GM19463 (cell line): ENCODE measurements around the gene DLGAP1.
A peak's percentile ranks its signal among the peaks of the same experiment; 100 is the strongest.

Source experiments
- ATAC-seq: cut with Tn5 transposase; IDR thresholded peaks from one replicate; pipeline ENCODE4 v1.9.1; 2021; ENCODE audit warnings: mild to moderate bottlenecking, moderate library complexity; ENCODE audit not compliant: unreplicated experiment

The DLGAP1 gene

GRCh38 chr18:3529077-3529476, 926.0 kb downstream of the DLGAP1 start:
- no peak for ATAC-seq

GRCh38 chr18:3528231-3528630, 926.9 kb downstream of the DLGAP1 start:
- no peak for ATAC-seq

- peak; percentile 71 for ATAC-seq
These were observed 928.4 kb downstream of the DLGAP1 start for GRCh38 chr18:3526421-3527354.

GRCh38 chr18:3525870-3526420, 929.2 kb downstream of the DLGAP1 start:
- ATAC-seq: peak; percentile 53

GRCh38 chr18:3524706-3525105, 930.4 kb downstream of the DLGAP1 start:
- no peak for ATAC-seq

- no peak for ATAC-seq
These were observed 934.6 kb downstream of the DLGAP1 start for GRCh38 chr18:3520230-3521085.

GRCh38 chr18:3514312-3515216, 940.5 kb downstream of the DLGAP1 start:
- ATAC-seq: no peak

GRCh38 chr18:3513481-3513880, 941.6 kb downstream of the DLGAP1 start:
- peak; percentile 77 for ATAC-seq

GRCh38 chr18:3511980-3512379, 943.1 kb downstream of the DLGAP1 start:
- no peak for ATAC-seq

- ATAC-seq: no peak
These were observed 944.2 kb downstream of the DLGAP1 start for GRCh38 chr18:3510896-3511295.

- no peak for ATAC-seq
These were observed 945.1 kb downstream of the DLGAP1 start for GRCh38 chr18:3510024-3510423.

GRCh38 chr18:3508576-3509549, 946.2 kb downstream of the DLGAP1 start:
- no peak for ATAC-seq

GRCh38 chr18:3504637-3505036, 950.5 kb downstream of the DLGAP1 start:
- no peak for ATAC-seq

- ATAC-seq: no peak
These were observed 952.5 kb downstream of the DLGAP1 start for GRCh38 chr18:3502650-3503049.

GRCh38 chr18:3500016-3500415, 955.1 kb downstream of the DLGAP1 start:
- no peak for ATAC-seq

- ATAC-seq: no peak
These were observed 955.6 kb downstream of the DLGAP1 start for GRCh38 chr18:3499501-3499900.

- ATAC-seq: no peak
These were observed 956.2 kb downstream of the DLGAP1 start for GRCh38 chr18:3498698-3499471.

- no peak for ATAC-seq
These were observed 959.2 kb downstream of the DLGAP1 start for GRCh38 chr18:3495691-3496430.
